Measurements from ENCODE around the gene FCHSD2.

FCHSD2 gene

GRCh38 chr11:72962084-72962483, 180.0 kb downstream of the FCHSD2 start:
- TF ChIP-seq NFRKB (IDR thresholded peaks at IDR 0.05) (no peak), PKNOX1 (IDR thresholded peaks at IDR 0.05) (no peak)
- POLR2A ChIA-PET: no interaction called here
- CTCF ChIA-PET: no interaction called here
- no peak for DNase-seq (ENCODE audit: extremely low spot score)

- POLR2A ChIA-PET: no interaction called here
- TF ChIP-seq TARDBP (IDR thresholded peaks at IDR 0.05) (no peak), SUZ12 (IDR thresholded peaks at IDR 0.05) (no peak), FOXK2 (IDR thresholded peaks at IDR 0.05) (no peak), CTBP1 (IDR thresholded peaks at IDR 0.05; ENCODE audit: borderline replicate concordance) (no peak), FOXM1 (IDR thresholded peaks at IDR 0.05; ENCODE audit: borderline replicate concordance) (no peak), NFRKB (IDR thresholded peaks at IDR 0.05) (no peak), BHLHE40 (IDR thresholded peaks at IDR 0.05; ENCODE audit: borderline replicate concordance) (no peak), ELF4 (IDR thresholded peaks at IDR 0.05) (no peak), SP1 (IDR thresholded peaks at IDR 0.05) (no peak), PKNOX1 (IDR thresholded peaks at IDR 0.05) (no peak), ZNF384 (IDR thresholded peaks at IDR 0.05) (no peak), L3MBTL2 (conservative IDR thresholded peaks at IDR 0.05) (no peak), LEF1 (IDR thresholded peaks at IDR 0.05; ENCODE audit: borderline replicate concordance) (no peak), FOXA1 (IDR thresholded peaks at IDR 0.05) (no peak), ARNT (IDR thresholded peaks at IDR 0.05) (no peak), HDGF (IDR thresholded peaks at IDR 0.05; ENCODE audit: borderline replicate concordance) (no peak)
- DNase-seq (ENCODE audit: extremely low spot score): no peak
- CTCF ChIA-PET: no interaction called here
Measured at GRCh38 chr11:72959998-72960731, 182.0 kb downstream of the FCHSD2 start.

GRCh38 chr11:72958791-72959190, 183.3 kb downstream of the FCHSD2 start:
- TF ChIP-seq L3MBTL2 (conservative IDR thresholded peaks at IDR 0.05) (no peak), TARDBP (IDR thresholded peaks at IDR 0.05) (no peak), PKNOX1 (IDR thresholded peaks at IDR 0.05) (no peak), ELF4 (IDR thresholded peaks at IDR 0.05) (no peak), ZNF384 (IDR thresholded peaks at IDR 0.05) (no peak), FOXK2 (IDR thresholded peaks at IDR 0.05) (no peak), SUZ12 (IDR thresholded peaks at IDR 0.05) (no peak), CTBP1 (IDR thresholded peaks at IDR 0.05; ENCODE audit: borderline replicate concordance) (no peak), BHLHE40 (IDR thresholded peaks at IDR 0.05; ENCODE audit: borderline replicate concordance) (no peak), LEF1 (IDR thresholded peaks at IDR 0.05; ENCODE audit: borderline replicate concordance) (no peak), HDGF (IDR thresholded peaks at IDR 0.05; ENCODE audit: borderline replicate concordance) (no peak), FOXA1 (IDR thresholded peaks at IDR 0.05) (no peak), NFRKB (IDR thresholded peaks at IDR 0.05) (no peak), SP1 (IDR thresholded peaks at IDR 0.05) (no peak), FOXM1 (IDR thresholded peaks at IDR 0.05; ENCODE audit: borderline replicate concordance) (no peak), ARNT (IDR thresholded peaks at IDR 0.05) (no peak)
- ChIA-PET CTCF (no interaction called here), POLR2A (no interaction called here)
- no peak for DNase-seq (ENCODE audit: extremely low spot score)

- POLR2A ChIA-PET: no interaction called here
- no peak for DNase-seq (ENCODE audit: extremely low spot score)
- CTCF ChIA-PET: no interaction called here
- TF ChIP-seq LEF1 (IDR thresholded peaks at IDR 0.05; ENCODE audit: borderline replicate concordance) (no peak), SP1 (IDR thresholded peaks at IDR 0.05) (no peak), PKNOX1 (IDR thresholded peaks at IDR 0.05) (no peak), SUZ12 (IDR thresholded peaks at IDR 0.05) (no peak), CTBP1 (IDR thresholded peaks at IDR 0.05; ENCODE audit: borderline replicate concordance) (no peak), FOXK2 (IDR thresholded peaks at IDR 0.05) (no peak), FOXA1 (IDR thresholded peaks at IDR 0.05) (no peak), TARDBP (IDR thresholded peaks at IDR 0.05) (no peak), HDGF (IDR thresholded peaks at IDR 0.05; ENCODE audit: borderline replicate concordance) (no peak), ZNF384 (IDR thresholded peaks at IDR 0.05) (no peak)
Measured at GRCh38 chr11:72955466-72955865, 186.7 kb downstream of the FCHSD2 start.

GRCh38 chr11:72954860-72955259, 187.3 kb downstream of the FCHSD2 start:
- no peak for TF ChIP-seq HDGF (IDR thresholded peaks at IDR 0.05; ENCODE audit: borderline replicate concordance)
- no peak for TF ChIP-seq ZNF384 (IDR thresholded peaks at IDR 0.05)
- no peak for TF ChIP-seq PKNOX1 (IDR thresholded peaks at IDR 0.05)
- no peak for TF ChIP-seq FOXM1 (IDR thresholded peaks at IDR 0.05; ENCODE audit: borderline replicate concordance)
- no peak for TF ChIP-seq NFRKB (IDR thresholded peaks at IDR 0.05)
- no peak for TF ChIP-seq SUZ12 (IDR thresholded peaks at IDR 0.05)
- TF ChIP-seq CTBP1 (IDR thresholded peaks at IDR 0.05; ENCODE audit: borderline replicate concordance): no peak
- TF ChIP-seq L3MBTL2 (conservative IDR thresholded peaks at IDR 0.05): no peak
- no peak for TF ChIP-seq BHLHE40 (IDR thresholded peaks at IDR 0.05; ENCODE audit: borderline replicate concordance)
- TF ChIP-seq FOXK2 (IDR thresholded peaks at IDR 0.05): no peak
- TF ChIP-seq LEF1 (IDR thresholded peaks at IDR 0.05; ENCODE audit: borderline replicate concordance): no peak
- TF ChIP-seq ARNT (IDR thresholded peaks at IDR 0.05): no peak
- TF ChIP-seq SP1 (IDR thresholded peaks at IDR 0.05): no peak
- no peak for TF ChIP-seq TARDBP (IDR thresholded peaks at IDR 0.05)
- ChIA-PET POLR2A (no interaction called here), CTCF (no interaction called here)
- DNase-seq (ENCODE audit: extremely low spot score): no peak
